Tibial nerve (tissue), 3 donors: Measurements from ENCODE around the gene MBNL2.

Source experiments
- POLR2A ChIP-seq, 2 donors: fragments of 450-650 bp; IDR thresholded peaks; one replicate each; pipeline ENCODE4 v1.6.1; 2017; ENCODE audit warnings: antibody characterized with exemption in 2 of 2, mild to moderate bottlenecking in 2 of 2, moderate library complexity in 2 of 2
- TF ChIP-seq, protein P1 (sequence below), 5 experiments: fragments of 200-600 bp in 3 of 5; fragments of 450-650 bp in 2 of 5; sonication (generic) in 3 of 5; IDR thresholded peaks; one replicate each; pipeline ENCODE4 v1.5.1; 2016 to 2019; ENCODE audit warnings: antibody characterized with exemption in 5 of 5, mild to moderate bottlenecking in 3 of 5, moderate library complexity in 2 of 5

GRCh38 chr13:97253581-97254293 lies 31.6 kb downstream of the MBNL2 start:
- TF ChIP-seq, protein P1, sequence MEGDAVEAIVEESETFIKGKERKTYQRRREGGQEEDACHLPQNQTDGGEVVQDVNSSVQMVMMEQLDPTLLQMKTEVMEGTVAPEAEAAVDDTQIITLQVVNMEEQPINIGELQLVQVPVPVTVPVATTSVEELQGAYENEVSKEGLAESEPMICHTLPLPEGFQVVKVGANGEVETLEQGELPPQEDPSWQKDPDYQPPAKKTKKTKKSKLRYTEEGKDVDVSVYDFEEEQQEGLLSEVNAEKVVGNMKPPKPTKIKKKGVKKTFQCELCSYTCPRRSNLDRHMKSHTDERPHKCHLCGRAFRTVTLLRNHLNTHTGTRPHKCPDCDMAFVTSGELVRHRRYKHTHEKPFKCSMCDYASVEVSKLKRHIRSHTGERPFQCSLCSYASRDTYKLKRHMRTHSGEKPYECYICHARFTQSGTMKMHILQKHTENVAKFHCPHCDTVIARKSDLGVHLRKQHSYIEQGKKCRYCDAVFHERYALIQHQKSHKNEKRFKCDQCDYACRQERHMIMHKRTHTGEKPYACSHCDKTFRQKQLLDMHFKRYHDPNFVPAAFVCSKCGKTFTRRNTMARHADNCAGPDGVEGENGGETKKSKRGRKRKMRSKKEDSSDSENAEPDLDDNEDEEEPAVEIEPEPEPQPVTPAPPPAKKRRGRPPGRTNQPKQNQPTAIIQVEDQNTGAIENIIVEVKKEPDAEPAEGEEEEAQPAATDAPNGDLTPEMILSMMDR (IDR thresholded peaks at IDR 0.05): no peak
- TF ChIP-seq POLR2A (IDR thresholded peaks at IDR 0.05): no peak
